Neural cell (in vitro differentiated cells): ENCODE results near the gene VPS35L. TPM values are rescaled to one million over a fixed set of nuclear protein-coding genes. Genes with fewer than 3 reads are reported as not detected.

Source experiments
- H2AFZ ChIP-seq: fragments of 200-600, 300-800 bp; sonication (generic), shearing (Covaris generic); 2 replicates; pipeline ENCODE4 v1.6.0; 2014; ENCODE audit warnings: low read depth, mild to moderate bottlenecking, antibody characterized with exemption, low read length, moderate library complexity
- H3F3A ChIP-seq: fragments of 200-600 bp; shearing (Covaris generic); 2 replicates; pipeline ENCODE4 v1.6.1; 2016; ENCODE audit warnings: mild to moderate bottlenecking, moderate library complexity, mixed read lengths, antibody characterized with exemption, low read length; ENCODE audit not compliant: insufficient read depth, poor library complexity, severe bottlenecking
- H3K27ac ChIP-seq: fragments of 200-600, 300-800 bp; sonication (generic), shearing (Covaris generic); 2 replicates; pipeline ENCODE4 v1.5.1; 2014; ENCODE audit warnings: mild to moderate bottlenecking, low read length, moderate library complexity
- H3K27me3 ChIP-seq: fragments of 300-800, 200-600 bp; sonication (generic), shearing (Covaris generic); 2 replicates; pipeline ENCODE4 v1.6.0; 2014; ENCODE audit warnings: mild to moderate bottlenecking, low read depth, low read length, moderate library complexity; ENCODE audit not compliant: insufficient read depth
- H3K36me3 ChIP-seq: fragments of 300-800, 200-600 bp; sonication (generic), shearing (Covaris generic); 2 replicates; pipeline ENCODE4 v1.5.1; 2014; ENCODE audit warnings: mild to moderate bottlenecking, antibody characterized with exemption, low read length, moderate library complexity; ENCODE audit not compliant: insufficient read depth
- H3K4me2 ChIP-seq: fragments of 300-800, 200-600 bp; sonication (generic), shearing (Covaris generic); 2 replicates; pipeline ENCODE4 v1.6.0; 2014; ENCODE audit warnings: mild to moderate bottlenecking, low read length
- H3K4me3 ChIP-seq: fragments of 300-800, 200-600 bp; sonication (generic), shearing (Covaris generic); 2 replicates; pipeline ENCODE4 v1.5.1; 2014; ENCODE audit warnings: mild to moderate bottlenecking, low read length, moderate library complexity
- H3K79me2 ChIP-seq: fragments of 200-600 bp; shearing (Covaris generic); replicated peaks from 2 replicates; pipeline ENCODE4 v1.6.0; 2014; ENCODE audit warnings: mild to moderate bottlenecking, low read length, moderate library complexity; ENCODE audit not compliant: insufficient read depth
- H3K9ac ChIP-seq: fragments of 300-800, 200-600 bp; sonication (generic), shearing (Covaris generic); 2 replicates; pipeline ENCODE4 v1.6.1; 2016; ENCODE audit warnings: mild to moderate bottlenecking, low read length, mixed read lengths
- H3K9me2 ChIP-seq: fragments of 200-600 bp; shearing (Covaris generic); 2 replicates; pipeline ENCODE4 v1.6.1; 2016; ENCODE audit warnings: mild to moderate bottlenecking, low read length, mixed read lengths; ENCODE audit not compliant: insufficient read depth
- H3K9me3 ChIP-seq: fragments of 200-600, 300-800 bp; sonication (generic), shearing (Covaris generic); 2 replicates; pipeline ENCODE4 v1.6.1; 2016; ENCODE audit warnings: mild to moderate bottlenecking, mixed run types, low read length, moderate library complexity, mixed read lengths
- H4K20me1 ChIP-seq: fragments of 200-600 bp; shearing (Covaris generic); 2 replicates; pipeline ENCODE4 v1.6.1; 2016; ENCODE audit warnings: mild to moderate bottlenecking, mixed run types; ENCODE audit not compliant: insufficient read depth
- CTCF ChIP-seq: fragments of 450-650 bp; IDR thresholded peaks from 2 replicates; pipeline ENCODE4 v1.5.1; 2014; ENCODE audit warnings: antibody characterized with exemption, mild to moderate bottlenecking, moderate library complexity; ENCODE audit not compliant: poor library complexity, severe bottlenecking
- EP300 ChIP-seq: fragments of 450-650 bp; conservative IDR thresholded peaks from 2 replicates; pipeline ENCODE4 v1.6.1; 2014; ENCODE audit warnings: antibody characterized with exemption, mild to moderate bottlenecking, moderate library complexity; ENCODE audit not compliant: poor library complexity, severe bottlenecking
- EZH2 ChIP-seq: fragments of 200-600, 300-800 bp; shearing (Covaris generic), sonication (generic); IDR thresholded peaks from 2 replicates; pipeline ENCODE4 v1.6.1; 2014; ENCODE audit warnings: antibody characterized with exemption, low read length, borderline replicate concordance, mild to moderate bottlenecking; ENCODE audit not compliant: insufficient read depth, poor library complexity, severe bottlenecking
- MXI1 ChIP-seq: fragments of 450-650 bp; conservative IDR thresholded peaks from 2 replicates; pipeline ENCODE4 v1.6.1; 2014; ENCODE audit warnings: antibody characterized with exemption, mild to moderate bottlenecking; ENCODE audit not compliant: poor library complexity, severe bottlenecking
- POLR2AphosphoS5 ChIP-seq: IDR thresholded peaks from 2 replicates; pipeline ENCODE4 v1.6.1; 2012
- RAD21 ChIP-seq: fragments of 450-650 bp; conservative IDR thresholded peaks from 2 replicates; pipeline ENCODE4 v1.6.1; 2014; ENCODE audit warnings: antibody characterized with exemption, mild to moderate bottlenecking, moderate library complexity
- REST ChIP-seq: IDR thresholded peaks from 2 replicates; pipeline ENCODE4 v1.6.1; 2012; ENCODE audit warnings: borderline replicate concordance
- SMC3 ChIP-seq: fragments of 450-650 bp; conservative IDR thresholded peaks from 2 replicates; pipeline ENCODE4 v1.6.1; 2014; ENCODE audit warnings: antibody characterized with exemption, mild to moderate bottlenecking, moderate library complexity; ENCODE audit not compliant: poor library complexity
- TAF1 ChIP-seq: IDR thresholded peaks from 2 replicates; pipeline ENCODE4 v1.6.1; 2012; ENCODE audit warnings: low read depth
- polyA plus RNA-seq: library from polyadenylated mRNA; depleted of rRNA; stranded (reverse); fragments of >200 nt; gene quantifications from 2 replicates; pipeline ENCODE4 v1.2.3, GENCODE V29; 2014

VPS35L gene
- polyA plus RNA-seq, 1 donor from 2014 or later = 29.8 TPM

DNA sequence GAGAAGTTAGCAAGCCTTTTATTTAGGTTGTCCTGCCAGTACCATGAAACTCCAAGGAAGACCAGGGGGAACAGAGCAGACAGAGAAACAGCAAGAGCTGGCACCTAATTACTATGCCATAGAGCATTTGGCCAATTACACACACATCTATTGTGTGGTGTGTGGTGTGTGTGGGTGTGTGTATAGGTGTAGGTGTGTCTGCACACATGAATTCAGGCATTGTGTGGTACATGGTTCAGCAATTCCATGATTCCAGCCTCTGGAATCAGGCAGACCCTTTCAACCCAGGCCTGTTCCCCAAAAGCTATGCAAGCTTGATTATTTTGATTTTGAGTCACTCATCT, 188.3 kb downstream of the VPS35L start:
- H4K20me1 ChIP-seq = no peaks in the 10 kb centered on the region
- no peaks in the 10 kb centered on the region for H3K9me2 ChIP-seq
- no peak overlapping the region for H3K4me3 ChIP-seq
- no peak for TF ChIP-seq TAF1
- no peak overlapping the region for H2AFZ ChIP-seq
- no peak overlapping the region for H3K4me2 ChIP-seq
- H3K27me3 ChIP-seq = no peaks in the 10 kb centered on the region
- H3K9ac ChIP-seq = no peak overlapping the region
- no peaks in the 10 kb centered on the region for H3K36me3 ChIP-seq
- H3K79me2 ChIP-seq = no peaks in the 10 kb centered on the region
- H3F3A ChIP-seq = no peaks in the 10 kb centered on the region
- no peaks in the 10 kb centered on the region for H3K9me3 ChIP-seq
- no peak overlapping the region for H3K27ac ChIP-seq

DNA sequence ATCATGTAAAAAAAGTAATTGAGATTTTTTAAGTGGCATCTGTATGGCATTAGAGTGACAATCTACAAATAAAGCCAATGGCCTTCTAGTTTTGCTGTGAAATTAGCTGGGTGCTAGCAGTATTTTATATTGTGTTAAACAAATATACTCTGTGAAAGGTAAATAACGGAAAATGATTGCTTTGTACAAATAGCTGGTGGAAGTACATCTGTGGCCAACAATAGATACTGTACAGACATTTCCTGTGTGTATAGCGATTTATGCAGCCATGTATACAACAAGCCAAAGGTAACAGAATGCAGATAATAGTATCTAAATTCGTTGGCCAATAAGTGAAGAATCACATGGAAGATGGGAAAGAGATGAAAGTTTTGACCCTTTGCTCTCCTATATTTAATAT, 189.2 kb downstream of the VPS35L start:
- Histone ChIP-seq H3K4me3 (no peak overlapping the region), H3K79me2 (no peaks in the 10 kb centered on the region), H4K20me1 (no peaks in the 10 kb centered on the region), H3K27me3 (no peaks in the 10 kb centered on the region), H3K27ac (no peak overlapping the region), H2AFZ (no peak overlapping the region), H3K9ac (no peak overlapping the region), H3K4me2 (no peak overlapping the region), H3K9me2 (no peaks in the 10 kb centered on the region), H3K36me3 (no peaks in the 10 kb centered on the region), H3F3A (no peaks in the 10 kb centered on the region), H3K9me3 (no peaks in the 10 kb centered on the region)
- no peak for TF ChIP-seq CTCF
- TF ChIP-seq TAF1 = no peak
- TF ChIP-seq SMC3 = no peak
- no peak for TF ChIP-seq POLR2AphosphoS5
- TF ChIP-seq EP300 = no peak
- TF ChIP-seq RAD21 = no peak
- no peak for TF ChIP-seq EZH2
- no peak for TF ChIP-seq REST
- TF ChIP-seq MXI1 = no peak
